ENCODE results near the gene RHPN2.

DNA sequence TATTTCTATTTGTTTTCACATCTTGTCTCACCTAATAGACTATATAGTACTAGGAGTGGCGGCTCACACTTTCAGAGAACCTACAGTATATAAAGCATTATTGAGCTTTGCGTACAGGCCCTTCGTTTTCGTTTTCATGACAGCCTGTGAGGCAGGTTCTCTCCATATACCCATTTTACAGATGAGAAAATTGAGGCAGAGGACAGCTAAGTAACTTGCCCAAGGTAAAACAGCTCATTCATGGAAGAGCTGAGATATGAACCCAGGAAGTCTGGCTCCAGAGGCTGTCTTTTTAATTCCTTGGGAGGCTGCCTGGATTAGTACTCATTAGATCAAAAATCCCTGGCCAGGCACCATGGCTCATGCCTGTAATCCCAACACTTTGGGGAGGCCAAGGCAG lies 63.8 kb downstream of the RHPN2 start:
- TF ChIP-seq POLR2A (IDR thresholded peaks at IDR 0.05; ENCODE audit: low read length) (no peak), GATA1 (IDR thresholded peaks at IDR 0.05; ENCODE audit: low read depth, low read length) (no peak)
